ENCODE measurements around the gene TIGD3. TPM values are rescaled to one million over a fixed set of nuclear protein-coding genes. Genes with fewer than 3 reads are reported as not detected.

TIGD3 gene
- total and polyA plus RNA-seq, 10 of the 15 experiments (the other 5 are each of a cell fraction or from before 2014, with no cell fraction given): 0.13 to 1.4 (median 0.57) TPM

- TF ChIP-seq SKIL (IDR thresholded peaks at IDR 0.05; ENCODE audit: low read depth, poor library complexity, severe bottlenecking): peak; percentile 54
- TF ChIP-seq EED (IDR thresholded peaks at IDR 0.05; ENCODE audit: low read depth): peak; percentile 78
- TF ChIP-seq SUZ12 (IDR thresholded peaks at IDR 0.05; ENCODE audit: unreplicated experiment): no peak
- TF ChIP-seq EGR1 (IDR thresholded peaks at IDR 0.05; ENCODE audit: borderline replicate concordance in 1 of 2, low read depth in 2 of 2, low read length in 2 of 2): no peak
- no peak for TF ChIP-seq SIX5 (IDR thresholded peaks at IDR 0.05; ENCODE audit: low read depth, low read length, severe bottlenecking)
- TF ChIP-seq HDAC2 (IDR thresholded peaks at IDR 0.05): no peak
- TF ChIP-seq PML (IDR thresholded peaks at IDR 0.05; ENCODE audit: low read length): peak; percentile 31; the same call in 1 of the 2 replicates
- no peak for TF ChIP-seq NRF1 (conservative IDR thresholded peaks at IDR 0.05; ENCODE audit: low read depth, low read length)
- TF ChIP-seq EP300 (IDR thresholded peaks at IDR 0.05; ENCODE audit: borderline replicate concordance in 1 of 2, control insufficient read depth in 1 of 2, low read depth in 2 of 2, low read length in 2 of 2): peak; percentile 48 to 76; a peak in 2 of 4 replicates
- TF ChIP-seq ESRRA (IDR thresholded peaks at IDR 0.05; ENCODE audit: low read length): no peak
- peak; percentile 77; the same call in 1 of the 2 replicates for TF ChIP-seq ATF2 (IDR thresholded peaks at IDR 0.05; ENCODE audit: low read length)
- no peak for TF ChIP-seq SREBF1 (IDR thresholded peaks at IDR 0.05; ENCODE audit: low read length)
- no peak for TF ChIP-seq ZNF217 (IDR thresholded peaks at IDR 0.05)
- TF ChIP-seq CTCF (IDR thresholded peaks at IDR 0.05 in 2 of 3, conservative IDR thresholded peaks at IDR 0.05 in 1 of 3; ENCODE audit: control insufficient read depth in 2 of 3, extremely low read depth in 1 of 3, insufficient read depth in 1 of 3, low read depth in 3 of 3, low read length in 3 of 3): no peak
- TF ChIP-seq RFX5 (IDR thresholded peaks at IDR 0.05; ENCODE audit: low read depth, low read length): no peak
- TF ChIP-seq MLLT1 (IDR thresholded peaks at IDR 0.05): peak; percentile 72
- TF ChIP-seq ZNF622 (IDR thresholded peaks at IDR 0.05): no peak
- no peak for TF ChIP-seq ZNF592 (IDR thresholded peaks at IDR 0.05)
- TF ChIP-seq NR2C1 (IDR thresholded peaks at IDR 0.05): 0 out of 2 replicates have a peak, but pooled peaks have one; percentile 25
Observed at GRCh38 chr11:65362320-65362931, 7.9 kb downstream of the TIGD3 start (continued).
